Ishikawa (cell line): Measurements from ENCODE around the gene USP32.

Source experiments
- CREB1 ChIP-seq: IDR thresholded peaks from 2 replicates; pipeline ENCODE4 v1.6.1; 2012; ENCODE audit warnings: low read depth
- EP300 ChIP-seq: IDR thresholded peaks from 2 replicates; pipeline ENCODE4 v1.6.1; 2012; ENCODE audit warnings: borderline replicate concordance
- FOXM1 ChIP-seq: IDR thresholded peaks from 2 replicates; pipeline ENCODE4 v1.6.1; 2012; ENCODE audit warnings: low read depth, borderline replicate concordance
- RAD21 ChIP-seq: IDR thresholded peaks from 2 replicates; pipeline ENCODE4 v1.6.1; 2012; ENCODE audit warnings: low read depth
- TAF1 ChIP-seq: IDR thresholded peaks from 2 replicates; pipeline ENCODE4 v1.6.1; 2012; ENCODE audit warnings: low read depth, mild to moderate bottlenecking
- TEAD4 ChIP-seq: IDR thresholded peaks from 2 replicates; pipeline ENCODE4 v1.6.1; 2012
- YY1 ChIP-seq: IDR thresholded peaks from 2 replicates; pipeline ENCODE4 v1.6.1; 2012; ENCODE audit warnings: low read depth
- TF ChIP-seq, protein P1 (sequence below): IDR thresholded peaks from 2 replicates; pipeline ENCODE4 v1.6.1; 2012; ENCODE audit warnings: low read depth, mild to moderate bottlenecking
- TF ChIP-seq, protein P2 (sequence below): IDR thresholded peaks from 2 replicates; pipeline ENCODE4 v1.6.1; 2012

DNA sequence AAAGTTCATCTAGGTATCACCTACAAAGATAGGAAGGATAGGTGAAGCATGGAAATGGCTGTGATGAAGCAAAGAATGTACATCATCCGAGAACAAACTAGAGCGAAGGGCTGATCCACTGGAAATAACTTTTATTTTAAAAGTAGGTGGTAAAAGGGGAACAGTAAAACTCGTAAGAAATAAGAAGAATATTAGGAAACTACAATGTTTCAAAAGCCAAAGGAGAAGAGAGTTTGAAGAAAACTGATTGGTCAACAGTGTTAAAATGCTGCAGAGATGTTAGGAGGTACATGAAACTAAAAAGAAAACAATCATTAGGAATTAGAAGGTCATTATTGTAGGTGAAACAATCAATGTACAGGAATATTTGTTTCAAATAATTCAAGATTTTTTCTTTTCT lies 108.1 kb downstream of the USP32 start:
- TF ChIP-seq, protein P1, sequence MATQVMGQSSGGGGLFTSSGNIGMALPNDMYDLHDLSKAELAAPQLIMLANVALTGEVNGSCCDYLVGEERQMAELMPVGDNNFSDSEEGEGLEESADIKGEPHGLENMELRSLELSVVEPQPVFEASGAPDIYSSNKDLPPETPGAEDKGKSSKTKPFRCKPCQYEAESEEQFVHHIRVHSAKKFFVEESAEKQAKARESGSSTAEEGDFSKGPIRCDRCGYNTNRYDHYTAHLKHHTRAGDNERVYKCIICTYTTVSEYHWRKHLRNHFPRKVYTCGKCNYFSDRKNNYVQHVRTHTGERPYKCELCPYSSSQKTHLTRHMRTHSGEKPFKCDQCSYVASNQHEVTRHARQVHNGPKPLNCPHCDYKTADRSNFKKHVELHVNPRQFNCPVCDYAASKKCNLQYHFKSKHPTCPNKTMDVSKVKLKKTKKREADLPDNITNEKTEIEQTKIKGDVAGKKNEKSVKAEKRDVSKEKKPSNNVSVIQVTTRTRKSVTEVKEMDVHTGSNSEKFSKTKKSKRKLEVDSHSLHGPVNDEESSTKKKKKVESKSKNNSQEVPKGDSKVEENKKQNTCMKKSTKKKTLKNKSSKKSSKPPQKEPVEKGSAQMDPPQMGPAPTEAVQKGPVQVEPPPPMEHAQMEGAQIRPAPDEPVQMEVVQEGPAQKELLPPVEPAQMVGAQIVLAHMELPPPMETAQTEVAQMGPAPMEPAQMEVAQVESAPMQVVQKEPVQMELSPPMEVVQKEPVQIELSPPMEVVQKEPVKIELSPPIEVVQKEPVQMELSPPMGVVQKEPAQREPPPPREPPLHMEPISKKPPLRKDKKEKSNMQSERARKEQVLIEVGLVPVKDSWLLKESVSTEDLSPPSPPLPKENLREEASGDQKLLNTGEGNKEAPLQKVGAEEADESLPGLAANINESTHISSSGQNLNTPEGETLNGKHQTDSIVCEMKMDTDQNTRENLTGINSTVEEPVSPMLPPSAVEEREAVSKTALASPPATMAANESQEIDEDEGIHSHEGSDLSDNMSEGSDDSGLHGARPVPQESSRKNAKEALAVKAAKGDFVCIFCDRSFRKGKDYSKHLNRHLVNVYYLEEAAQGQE, result no peak
- TF ChIP-seq EP300, result no peak
- no peak for TF ChIP-seq CREB1
- TF ChIP-seq RAD21, result no peak
- TF ChIP-seq YY1, result no peak
- no peak for TF ChIP-seq TAF1
- TF ChIP-seq, protein P2, sequence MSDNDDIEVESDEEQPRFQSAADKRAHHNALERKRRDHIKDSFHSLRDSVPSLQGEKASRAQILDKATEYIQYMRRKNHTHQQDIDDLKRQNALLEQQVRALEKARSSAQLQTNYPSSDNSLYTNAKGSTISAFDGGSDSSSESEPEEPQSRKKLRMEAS, result no peak
- no peak for TF ChIP-seq TEAD4
- no peak for TF ChIP-seq FOXM1
